Measurements from ENCODE around the gene ANTXR1. TPM values are rescaled to one million over a fixed set of nuclear protein-coding genes. Genes with fewer than 3 reads are reported as not detected.

Gene ANTXR1
- total and polyA plus RNA-seq, 9 of the 15 experiments (the other 6 are each of a cell fraction or from before 2014, with no cell fraction given), result 0.07 to 1.00 (median 0.54) TPM

DNA sequence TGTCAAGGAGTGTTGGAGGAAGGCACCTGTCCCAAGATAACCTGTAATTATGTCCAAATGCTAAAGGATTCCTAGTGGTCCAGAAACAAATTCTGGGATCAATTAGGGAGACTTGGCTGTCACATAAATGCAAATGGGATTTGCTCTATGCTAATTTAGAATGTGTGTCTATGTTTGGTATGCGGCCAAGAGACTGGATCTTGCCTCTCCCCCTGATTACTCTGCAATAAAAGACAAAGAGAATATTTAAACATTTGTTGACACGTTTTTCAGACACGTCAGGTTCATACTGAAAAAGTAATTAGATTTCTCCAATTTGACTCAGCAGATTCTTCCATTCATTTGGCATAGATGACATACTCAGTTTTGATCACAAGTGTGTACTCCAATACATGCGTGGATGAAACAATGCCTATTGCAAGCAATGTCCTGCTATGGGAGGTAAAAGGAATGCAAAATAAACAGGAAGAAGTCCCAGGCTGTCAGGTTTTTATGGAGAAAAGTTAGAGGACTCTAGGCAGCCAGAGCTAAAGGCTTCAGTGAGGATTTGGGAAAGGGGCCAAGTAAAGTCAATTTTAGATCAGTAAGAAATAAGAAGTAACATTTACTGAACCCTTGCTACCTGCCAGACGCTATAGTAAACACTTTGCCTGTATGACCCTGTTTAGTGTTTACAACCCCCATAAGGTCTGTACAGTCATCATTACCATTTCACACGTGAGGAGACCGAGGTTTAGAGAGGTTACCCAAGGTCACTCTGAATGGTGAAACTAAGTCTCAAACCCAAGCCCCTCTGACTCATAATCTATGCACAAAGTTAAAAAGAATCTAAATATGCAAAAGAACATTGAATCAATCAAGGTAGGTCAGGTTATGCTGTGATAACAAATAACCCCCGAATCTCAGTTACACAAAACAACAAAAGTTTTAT is 7.8 kb downstream of the ANTXR1 start:
- FAIRE-seq (peak; percentile 23), DNase-seq (ENCODE audit: extremely low read depth in 1 of 4, low spot score in 3 of 4) (no peak), ATAC-seq (no peak)
- H3K4me3 ChIP-seq, result no peak overlapping the region
- no peaks in the 10 kb centered on the region for H3K9me1 ChIP-seq (ENCODE audit: control insufficient read depth, insufficient read depth, low read length)
- intact Hi-C loops (cut with micrococcal nuclease), result loop anchor here (10.0 kb wide), 3 partner anchors 184 to 694 kb away; no protein-coding TSS in a partner anchor
- no peaks in the 10 kb centered on the region for H3K36me3 ChIP-seq (ENCODE audit: control insufficient read depth, insufficient read depth, low read length)
- no TSS peak for BruUV-seq (replicated peaks)
- peaks cover 0 to 3% of the 10 kb centered on the region in 2 experiments; a peak in 1 of 5 replicates for H3K4me1 ChIP-seq (replicated peaks in 1 of 2; ENCODE audit: control insufficient read depth in 2 of 2, insufficient read depth in 2 of 2, low read length in 2 of 2)
- in situ Hi-C loops (cut with MboI), result no loop called here
- no peak overlapping the region for H3K27ac ChIP-seq (ENCODE audit: extremely low read depth, low read depth, low read length)
- H3K27me3 ChIP-seq (ENCODE audit: control insufficient read depth in 2 of 2, insufficient read depth in 2 of 2, low read length in 2 of 2), result peaks cover 3 to 8% of the 10 kb centered on the region in 2 experiments; a peak in 1 of 5 replicates
- H3K79me2 ChIP-seq (ENCODE audit: control insufficient read depth, insufficient read depth, low read length), result no peaks in the 10 kb centered on the region
- ChIA-PET POLR2A (no interaction called here), CTCF (ENCODE audit: low intra/inter-chr PET ratio) (no interaction called here)
- no peak overlapping the region for H3K4me2 ChIP-seq (ENCODE audit: insufficient read depth, low read length)
- H3K9me3 ChIP-seq (replicated peaks; ENCODE audit: control insufficient read depth, insufficient read depth, low read depth, low read length), result no peaks in the 10 kb centered on the region
- no peak overlapping the region for H2AFZ ChIP-seq (ENCODE audit: low read depth, low read length)
- no peak overlapping the region for H3K9ac ChIP-seq (ENCODE audit: insufficient read depth in 1 of 2, low read depth in 2 of 2, low read length in 2 of 2)
- 1% methylated on average over 8 of the region's 8 CpGs for WGBS (ENCODE audit: insufficient coverage, low coverage, missing lambda C conversion rate)
- H4K20me1 ChIP-seq (replicated peaks; ENCODE audit: control insufficient read depth, insufficient read depth, low read length), result no peaks in the 10 kb centered on the region; the same call in 1 of the 2 replicates
- TF ChIP-seq MCM5 (IDR thresholded peaks at IDR 0.05; ENCODE audit: low read depth) (no peak), KLF13 (tag; IDR thresholded peaks at IDR 0.05; ENCODE audit: borderline replicate concordance, low read depth) (no peak), SP1 (CRISPR knock-in tag; IDR thresholded peaks at IDR 0.05) (no peak), HDAC1 (IDR thresholded peaks at IDR 0.05) (no peak), EZH2 (IDR thresholded peaks at IDR 0.05; ENCODE audit: borderline replicate concordance, low read depth, low read length) (no peak), NFRKB (IDR thresholded peaks at IDR 0.05; ENCODE audit: low read depth) (no peak), ZNF12 (CRISPR knock-in tag; IDR thresholded peaks at IDR 0.05) (no peak), ZNF707 (CRISPR knock-in tag; conservative IDR thresholded peaks at IDR 0.05) (no peak), NFIC (IDR thresholded peaks at IDR 0.05) (no peak)
- TF ChIP-seq, protein P1, sequence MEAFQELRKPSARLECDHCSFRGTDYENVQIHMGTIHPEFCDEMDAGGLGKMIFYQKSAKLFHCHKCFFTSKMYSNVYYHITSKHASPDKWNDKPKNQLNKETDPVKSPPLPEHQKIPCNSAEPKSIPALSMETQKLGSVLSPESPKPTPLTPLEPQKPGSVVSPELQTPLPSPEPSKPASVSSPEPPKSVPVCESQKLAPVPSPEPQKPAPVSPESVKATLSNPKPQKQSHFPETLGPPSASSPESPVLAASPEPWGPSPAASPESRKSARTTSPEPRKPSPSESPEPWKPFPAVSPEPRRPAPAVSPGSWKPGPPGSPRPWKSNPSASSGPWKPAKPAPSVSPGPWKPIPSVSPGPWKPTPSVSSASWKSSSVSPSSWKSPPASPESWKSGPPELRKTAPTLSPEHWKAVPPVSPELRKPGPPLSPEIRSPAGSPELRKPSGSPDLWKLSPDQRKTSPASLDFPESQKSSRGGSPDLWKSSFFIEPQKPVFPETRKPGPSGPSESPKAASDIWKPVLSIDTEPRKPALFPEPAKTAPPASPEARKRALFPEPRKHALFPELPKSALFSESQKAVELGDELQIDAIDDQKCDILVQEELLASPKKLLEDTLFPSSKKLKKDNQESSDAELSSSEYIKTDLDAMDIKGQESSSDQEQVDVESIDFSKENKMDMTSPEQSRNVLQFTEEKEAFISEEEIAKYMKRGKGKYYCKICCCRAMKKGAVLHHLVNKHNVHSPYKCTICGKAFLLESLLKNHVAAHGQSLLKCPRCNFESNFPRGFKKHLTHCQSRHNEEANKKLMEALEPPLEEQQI (IDR thresholded peaks at IDR 0.05), result no peak
- TF ChIP-seq, protein P2, sequence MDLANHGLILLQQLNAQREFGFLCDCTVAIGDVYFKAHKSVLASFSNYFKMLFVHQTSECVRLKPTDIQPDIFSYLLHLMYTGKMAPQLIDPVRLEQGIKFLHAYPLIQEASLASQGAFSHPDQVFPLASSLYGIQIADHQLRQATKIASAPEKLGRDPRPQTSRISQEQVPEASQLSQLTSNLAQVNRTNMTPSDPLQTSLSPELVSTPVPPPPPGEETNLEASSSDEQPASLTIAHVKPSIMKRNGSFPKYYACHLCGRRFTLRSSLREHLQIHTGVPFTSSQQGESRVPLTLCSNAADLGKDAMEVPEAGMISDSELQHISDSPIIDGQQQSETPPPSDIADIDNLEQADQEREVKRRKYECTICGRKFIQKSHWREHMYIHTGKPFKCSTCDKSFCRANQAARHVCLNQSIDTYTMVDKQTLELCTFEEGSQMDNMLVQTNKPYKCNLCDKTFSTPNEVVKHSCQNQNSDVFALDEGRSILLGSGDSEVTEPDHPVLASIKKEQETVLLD (IDR thresholded peaks at IDR 0.05), result no peak
- TF ChIP-seq, protein P3, sequence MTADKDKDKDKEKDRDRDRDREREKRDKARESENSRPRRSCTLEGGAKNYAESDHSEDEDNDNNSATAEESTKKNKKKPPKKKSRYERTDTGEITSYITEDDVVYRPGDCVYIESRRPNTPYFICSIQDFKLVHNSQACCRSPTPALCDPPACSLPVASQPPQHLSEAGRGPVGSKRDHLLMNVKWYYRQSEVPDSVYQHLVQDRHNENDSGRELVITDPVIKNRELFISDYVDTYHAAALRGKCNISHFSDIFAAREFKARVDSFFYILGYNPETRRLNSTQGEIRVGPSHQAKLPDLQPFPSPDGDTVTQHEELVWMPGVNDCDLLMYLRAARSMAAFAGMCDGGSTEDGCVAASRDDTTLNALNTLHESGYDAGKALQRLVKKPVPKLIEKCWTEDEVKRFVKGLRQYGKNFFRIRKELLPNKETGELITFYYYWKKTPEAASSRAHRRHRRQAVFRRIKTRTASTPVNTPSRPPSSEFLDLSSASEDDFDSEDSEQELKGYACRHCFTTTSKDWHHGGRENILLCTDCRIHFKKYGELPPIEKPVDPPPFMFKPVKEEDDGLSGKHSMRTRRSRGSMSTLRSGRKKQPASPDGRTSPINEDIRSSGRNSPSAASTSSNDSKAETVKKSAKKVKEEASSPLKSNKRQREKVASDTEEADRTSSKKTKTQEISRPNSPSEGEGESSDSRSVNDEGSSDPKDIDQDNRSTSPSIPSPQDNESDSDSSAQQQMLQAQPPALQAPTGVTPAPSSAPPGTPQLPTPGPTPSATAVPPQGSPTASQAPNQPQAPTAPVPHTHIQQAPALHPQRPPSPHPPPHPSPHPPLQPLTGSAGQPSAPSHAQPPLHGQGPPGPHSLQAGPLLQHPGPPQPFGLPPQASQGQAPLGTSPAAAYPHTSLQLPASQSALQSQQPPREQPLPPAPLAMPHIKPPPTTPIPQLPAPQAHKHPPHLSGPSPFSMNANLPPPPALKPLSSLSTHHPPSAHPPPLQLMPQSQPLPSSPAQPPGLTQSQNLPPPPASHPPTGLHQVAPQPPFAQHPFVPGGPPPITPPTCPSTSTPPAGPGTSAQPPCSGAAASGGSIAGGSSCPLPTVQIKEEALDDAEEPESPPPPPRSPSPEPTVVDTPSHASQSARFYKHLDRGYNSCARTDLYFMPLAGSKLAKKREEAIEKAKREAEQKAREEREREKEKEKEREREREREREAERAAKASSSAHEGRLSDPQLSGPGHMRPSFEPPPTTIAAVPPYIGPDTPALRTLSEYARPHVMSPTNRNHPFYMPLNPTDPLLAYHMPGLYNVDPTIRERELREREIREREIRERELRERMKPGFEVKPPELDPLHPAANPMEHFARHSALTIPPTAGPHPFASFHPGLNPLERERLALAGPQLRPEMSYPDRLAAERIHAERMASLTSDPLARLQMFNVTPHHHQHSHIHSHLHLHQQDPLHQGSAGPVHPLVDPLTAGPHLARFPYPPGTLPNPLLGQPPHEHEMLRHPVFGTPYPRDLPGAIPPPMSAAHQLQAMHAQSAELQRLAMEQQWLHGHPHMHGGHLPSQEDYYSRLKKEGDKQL (CRISPR knock-in tag; IDR thresholded peaks at IDR 0.05; ENCODE audit: borderline replicate concordance), result no peak
